AG04450 (cell line): ENCODE results near the gene NSUN7. TPM values are rescaled to one million over a fixed set of nuclear protein-coding genes. Genes with fewer than 3 reads are reported as not detected.
A peak's percentile ranks its signal among the peaks of the same experiment; 100 is the strongest.

ENCODE experiments used
- CTCF ChIA-PET: fragments of 300-600, 350-600 bp; formaldehyde crosslinking; extraction: SDS; loops from one replicate; lab custom pipeline; 2022; ENCODE audit warnings: antibody characterized with exemption, inconsistent platforms; lab: Charles Lee
- POLR2A ChIA-PET: fragments of 350-600 bp; formaldehyde crosslinking; extraction: SDS; loops from one replicate; lab custom pipeline; 2021; ENCODE audit warnings: antibody characterized with exemption, inconsistent platforms; lab: Yijun Ruan, JAX
- DNase-seq: peaks from one replicate; pipeline ENCODE4 v3.0.0-alpha.2; 2011; ENCODE audit warnings: low read depth, low spot score
- H3K27ac ChIP-seq: one replicate; pipeline ENCODE4 v1.5.1; 2012; ENCODE audit warnings: low read depth, low read length, control low read depth
- H3K27me3 ChIP-seq: one replicate; pipeline ENCODE4 v1.6.0; 2012; ENCODE audit warnings: low read length; ENCODE audit not compliant: control insufficient read depth, insufficient read depth
- H3K4me3 ChIP-seq: 2 replicates; pipeline ENCODE4 v1.5.1; 2011; ENCODE audit warnings: mild to moderate bottlenecking, low read depth, low read length, control low read depth
- H3K9me3 ChIP-seq: 2 replicates; pipeline ENCODE4 v1.5.1; 2012; ENCODE audit warnings: low read length; ENCODE audit not compliant: control insufficient read depth, insufficient read depth
- polyA plus RNA-seq: library from polyadenylated mRNA; depleted of rRNA; stranded (reverse); fragments of >200 nt; gene quantifications from 2 replicates; pipeline ENCODE4 v1.2.3, GENCODE V29; 2011
- TF ChIP-seq, protein P1 (sequence below): IDR thresholded peaks from 2 replicates; pipeline ENCODE4 v1.5.1; 2011; ENCODE audit warnings: low read depth, low read length, control low read depth, inconsistent platforms

Gene NSUN7
- polyA plus RNA-seq, 1 experiment = 0.11 TPM

GRCh38 chr4:40744218-40744617 is 5.5 kb upstream of the NSUN7 start:
- TF ChIP-seq, protein P1, sequence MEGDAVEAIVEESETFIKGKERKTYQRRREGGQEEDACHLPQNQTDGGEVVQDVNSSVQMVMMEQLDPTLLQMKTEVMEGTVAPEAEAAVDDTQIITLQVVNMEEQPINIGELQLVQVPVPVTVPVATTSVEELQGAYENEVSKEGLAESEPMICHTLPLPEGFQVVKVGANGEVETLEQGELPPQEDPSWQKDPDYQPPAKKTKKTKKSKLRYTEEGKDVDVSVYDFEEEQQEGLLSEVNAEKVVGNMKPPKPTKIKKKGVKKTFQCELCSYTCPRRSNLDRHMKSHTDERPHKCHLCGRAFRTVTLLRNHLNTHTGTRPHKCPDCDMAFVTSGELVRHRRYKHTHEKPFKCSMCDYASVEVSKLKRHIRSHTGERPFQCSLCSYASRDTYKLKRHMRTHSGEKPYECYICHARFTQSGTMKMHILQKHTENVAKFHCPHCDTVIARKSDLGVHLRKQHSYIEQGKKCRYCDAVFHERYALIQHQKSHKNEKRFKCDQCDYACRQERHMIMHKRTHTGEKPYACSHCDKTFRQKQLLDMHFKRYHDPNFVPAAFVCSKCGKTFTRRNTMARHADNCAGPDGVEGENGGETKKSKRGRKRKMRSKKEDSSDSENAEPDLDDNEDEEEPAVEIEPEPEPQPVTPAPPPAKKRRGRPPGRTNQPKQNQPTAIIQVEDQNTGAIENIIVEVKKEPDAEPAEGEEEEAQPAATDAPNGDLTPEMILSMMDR = no peak
- no peak overlapping the region for H3K4me3 ChIP-seq
- no peak overlapping the region for H3K27ac ChIP-seq
- peaks cover 17% of the 10 kb centered on the region for H3K27me3 ChIP-seq
- POLR2A ChIA-PET = no interaction called here
- CTCF ChIA-PET = no interaction called here
- H3K9me3 ChIP-seq = no peaks in the 10 kb centered on the region
- no peak for DNase-seq

- ChIA-PET POLR2A (interaction anchor here (0.7 kb wide), 1 partner anchor 64 kb away, joined by 3 read pairs; no protein-coding TSS in a partner anchor), CTCF (no interaction called here)
- TF ChIP-seq, protein P1 = no peak
- Histone ChIP-seq H3K27ac (no peak overlapping the region), H3K9me3 (no peaks in the 10 kb centered on the region; the same call in 1 of the 2 replicates), H3K4me3 (no peak overlapping the region), H3K27me3 (peaks cover 28% of the 10 kb centered on the region)
- no peak for DNase-seq
Measured at GRCh38 chr4:40745285-40745984, 4.3 kb upstream of the NSUN7 start.

GRCh38 chr4:40747207-40747835 is 2.4 kb upstream of the NSUN7 start:
- ChIA-PET POLR2A (interaction anchor here (0.6 kb wide), 1 partner anchor 756 kb away, joined by 6 read pairs; no protein-coding TSS in a partner anchor), CTCF (no interaction called here)
- Histone ChIP-seq H3K4me3 (no peak overlapping the region), H3K27ac (no peak overlapping the region), H3K27me3 (peaks cover 42% of the 10 kb centered on the region), H3K9me3 (no peaks in the 10 kb centered on the region; the same call in 1 of the 2 replicates)
- TF ChIP-seq, protein P1 = no peak
- DNase-seq = no peak

- Histone ChIP-seq H3K27ac (no peak overlapping the region), H3K4me3 (peak overlapping the region; percentile 44), H3K9me3 (no peaks in the 10 kb centered on the region; the same call in 1 of the 2 replicates), H3K27me3 (peaks cover 39% of the 10 kb centered on the region)
- POLR2A ChIA-PET = no interaction called here
- DNase-seq = no peak
- CTCF ChIA-PET = interaction anchor here (0.9 to 1.8 kb wide), 3 partner anchors 90 to 425 kb away, joined by 3 to 6 read pairs (median 3); no protein-coding TSS in a partner anchor
- TF ChIP-seq, protein P1 = no peak
Measured at GRCh38 chr4:40750461-40751258, 905 bp downstream of the NSUN7 start.
